NT2/D1 (cell line): ENCODE results near the gene CD7.

ENCODE experiments used
- SUZ12 ChIP-seq: IDR thresholded peaks from 2 replicates; pipeline ENCODE4 v1.6.1; 2011; ENCODE audit not compliant: insufficient read length, insufficient read depth; ENCODE audit errors: extremely low read depth
- ZNF274 ChIP-seq: IDR thresholded peaks from 2 replicates; pipeline ENCODE4 v1.6.1; 2011; ENCODE audit warnings: mild to moderate bottlenecking, low read depth, low read length

DNA sequence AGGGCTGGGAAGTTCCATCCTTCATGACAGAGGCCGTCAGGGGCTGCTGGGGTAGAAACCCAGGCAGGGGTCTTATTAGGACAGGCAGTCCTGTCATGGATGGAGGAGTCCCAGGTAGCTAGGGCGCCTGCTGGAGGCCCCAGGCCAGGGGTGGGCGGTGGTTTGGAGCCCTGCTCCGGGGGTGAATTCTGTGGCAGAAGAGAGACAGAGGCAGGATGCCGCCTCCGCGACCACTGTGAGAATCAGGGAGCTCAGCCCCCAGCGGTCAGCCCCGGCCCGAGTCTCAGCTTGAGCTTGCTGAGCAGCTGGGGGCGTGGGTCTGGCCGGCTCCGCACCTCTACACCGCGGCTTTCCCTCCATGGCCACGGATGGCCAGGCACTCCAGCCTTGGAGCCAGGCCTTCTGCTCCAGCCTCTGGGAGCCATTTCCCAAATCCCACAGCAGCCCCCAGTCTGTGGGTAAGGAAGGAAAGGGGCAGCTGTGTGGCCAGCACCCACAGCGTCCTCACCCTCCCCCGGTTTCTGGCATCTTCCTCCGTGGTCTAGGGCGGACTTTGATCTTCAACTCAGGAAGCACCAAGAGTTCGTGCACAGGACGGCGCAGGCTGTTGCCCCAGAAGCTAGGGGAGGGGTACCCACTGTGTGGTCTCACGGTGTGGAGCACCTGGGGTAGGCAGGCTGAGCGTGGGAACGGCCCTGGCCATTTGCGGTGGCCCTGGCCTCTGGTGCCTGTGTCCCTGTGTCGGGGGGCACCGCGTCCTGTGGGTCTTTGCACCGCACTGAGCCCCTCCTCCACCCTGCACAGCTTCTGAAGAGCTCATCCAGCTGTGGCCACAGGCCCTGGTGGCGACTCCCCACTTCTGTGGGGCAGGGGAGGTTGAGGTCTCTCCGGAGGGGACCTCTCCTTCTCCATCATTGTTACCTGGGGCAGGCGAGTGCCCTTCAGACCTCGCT is 14.1 kb downstream of the CD7 start:
- TF ChIP-seq ZNF274 (no peak), SUZ12 (no peak)
